CD4-positive, CD25-positive, alpha-beta regulatory T cell (primary cell): ENCODE results near the gene FOXP3. TPM values are rescaled to one million over a fixed set of nuclear protein-coding genes. Genes with fewer than 3 reads are reported as not detected.

Source experiments
- ATAC-seq, 2 donors: fragments of 150-1000 bp; cut with Tn5 transposase; one replicate each; pipeline ENCODE4 v1.10.0; 2021; ENCODE audit warnings: low read depth in 2 of 2, moderate number of reproducible peaks in 2 of 2, moderate library complexity in 1 of 2
- DNase-seq, 3 donors: peaks; one replicate each; pipeline versions ENCODE4 v3.0.0 to v3.0.0-alpha.2; 2012 to 2022; ENCODE audit warnings: mixed read lengths in 1 of 3
- H3K27ac ChIP-seq: one replicate; pipeline ENCODE4 v1.7.0; 2013; ENCODE audit warnings: mild to moderate bottlenecking, low read length; ENCODE audit not compliant: insufficient read depth, poor library complexity, severe bottlenecking
- H3K27me3 ChIP-seq: one replicate; pipeline ENCODE4 v1.7.0; 2013; ENCODE audit warnings: low read length; ENCODE audit not compliant: control insufficient read depth, insufficient read depth
- H3K36me3 ChIP-seq: one replicate; pipeline ENCODE4 v1.7.0; 2013; ENCODE audit warnings: mild to moderate bottlenecking, low read length, moderate library complexity; ENCODE audit not compliant: control insufficient read depth, insufficient read depth
- H3K4me1 ChIP-seq: 2 replicates; pipeline ENCODE4 v1.7.0; 2013; ENCODE audit warnings: mild to moderate bottlenecking, low read length; ENCODE audit not compliant: insufficient read depth, control insufficient read depth, poor library complexity, severe bottlenecking
- H3K4me3 ChIP-seq: one replicate; pipeline ENCODE4 v1.7.0; 2013; ENCODE audit warnings: low read depth, mild to moderate bottlenecking, low read length, moderate library complexity
- H3K9me3 ChIP-seq, 2 experiments: 1 replicate in 1 of 2; 2 replicates in 1 of 2; pipeline ENCODE4 v1.7.0; 2013; ENCODE audit warnings: low read length in 2 of 2, mild to moderate bottlenecking in 1 of 2, moderate library complexity in 1 of 2; ENCODE audit not compliant: control insufficient read depth in 2 of 2
- H3K27ac Mint-ChIP-seq, 3 donors: one replicate each; pipeline ENCODE4 v1.8.0; 2020 to 2022; ENCODE audit warnings: mild to moderate bottlenecking in 3 of 3, mixed read lengths in 3 of 3, moderate library complexity in 2 of 3
- H3K27me3 Mint-ChIP-seq: one replicate; pipeline ENCODE4 v1.8.0; 2022; ENCODE audit warnings: mild to moderate bottlenecking, mixed read lengths
- H3K36me3 Mint-ChIP-seq: one replicate; pipeline ENCODE4 v1.8.0; 2020; ENCODE audit warnings: mixed read lengths
- H3K4me1 Mint-ChIP-seq, 4 donors: one replicate each; pipeline ENCODE4 v1.8.0; 2020 to 2022; ENCODE audit warnings: mixed read lengths in 4 of 4, mild to moderate bottlenecking in 1 of 4
- H3K4me3 Mint-ChIP-seq, 4 donors: one replicate each; pipeline ENCODE4 v1.8.0; 2020 to 2022; ENCODE audit warnings: mild to moderate bottlenecking in 4 of 4, mixed read lengths in 4 of 4, moderate library complexity in 3 of 4
- H3K9me3 Mint-ChIP-seq, 7 donors: one replicate each; pipeline ENCODE4 v1.8.0; 2020 to 2022; ENCODE audit warnings: mixed read lengths in 7 of 7, mild to moderate bottlenecking in 3 of 7, moderate library complexity in 2 of 7
- polyA plus RNA-seq, 4 donors: library from polyadenylated mRNA; unstranded; fragments of 300-500 nt; fragmentation: Illumina TruSeq; gene quantifications; one replicate each; pipeline ENCODE4 v1.2.3, GENCODE V29; 2021
- total RNA-seq: library from RNA; stranded (reverse); gene quantifications from one replicate; pipeline ENCODE4 v1.2.3, GENCODE V29; 2022

FOXP3 gene
- total and polyA plus RNA-seq, 5 donors from 2014 or later: 154 to 198 (median 174) TPM

GRCh38 chrX:49238735-49239134 is 25.8 kb downstream of the FOXP3 start:
- no peaks in the 10 kb centered on the region for H3K36me3 Mint-ChIP-seq
- no peak overlapping the region for H3K4me3 ChIP-seq
- peaks cover 15% of the 10 kb centered on the region for H3K4me1 ChIP-seq
- no peak for DNase-seq
- peaks cover 10 to 40% (median 19%) of the 10 kb centered on the region in 4 donors for H3K4me1 Mint-ChIP-seq
- no peaks in the 10 kb centered on the region for H3K9me3 ChIP-seq
- H3K36me3 ChIP-seq: peaks cover 8% of the 10 kb centered on the region
- H3K27me3 ChIP-seq: no peaks in the 10 kb centered on the region
- H3K27ac Mint-ChIP-seq: peak overlapping the region in 1 of 3 donors; percentile 53
- ATAC-seq: no peak
- no peaks in the 10 kb centered on the region for H3K27me3 Mint-ChIP-seq
- H3K9me3 Mint-ChIP-seq: no peaks in the 10 kb centered on the region
- peak overlapping the region in 1 of 4 donors; percentile 87 for H3K4me3 Mint-ChIP-seq
- H3K27ac ChIP-seq: no peak overlapping the region

- Mint-ChIP-seq H3K4me1 (peaks cover 10 to 45% (median 19%) of the 10 kb centered on the region in 4 donors), H3K36me3 (no peaks in the 10 kb centered on the region), H3K27ac (peak overlapping the region in 2 of 3 donors; percentile 53 to 65), H3K27me3 (no peaks in the 10 kb centered on the region), H3K4me3 (peak overlapping the region; percentile 56 to 88 (median 72)), H3K9me3 (no peaks in the 10 kb centered on the region)
- DNase-seq (no peak), ATAC-seq (no peak)
- Histone ChIP-seq H3K9me3 (no peaks in the 10 kb centered on the region), H3K27me3 (no peaks in the 10 kb centered on the region), H3K27ac (peak overlapping the region; percentile 1), H3K36me3 (no peaks in the 10 kb centered on the region), H3K4me3 (peak overlapping the region; percentile 41), H3K4me1 (peaks cover 15% of the 10 kb centered on the region)
Observed at GRCh38 chrX:49237060-49237459, 27.4 kb downstream of the FOXP3 start.

GRCh38 chrX:49233887-49234555 is 30.5 kb downstream of the FOXP3 start:
- H3K4me1 Mint-ChIP-seq: peaks cover 8 to 49% (median 14%) of the 10 kb centered on the region in 4 donors
- H3K36me3 Mint-ChIP-seq: no peaks in the 10 kb centered on the region

GRCh38 chrX:49233176-49233575 is 31.3 kb downstream of the FOXP3 start, which contains the start of gene CACNA1F:
CACNA1F (minus strand) TSS chrX:49233340; CDS start chrX:49233309, 31 bp downstream.
- H3K27me3 ChIP-seq: no peaks in the 10 kb centered on the region
- H3K4me1 ChIP-seq: peaks cover 24% of the 10 kb centered on the region
- Mint-ChIP-seq H3K9me3 (no peaks in the 10 kb centered on the region), H3K4me3 (peak within 1 kb of the TSS in 3 of 4 donors; percentile 22 to 86 (median 71)), H3K4me1 (peaks cover 8 to 43% (median 14%) of the 10 kb centered on the region in 4 donors), H3K27me3 (no peaks in the 10 kb centered on the region), H3K27ac (no peak within 1 kb of the TSS), H3K36me3 (no peaks in the 10 kb centered on the region)
- H3K36me3 ChIP-seq: no peaks in the 10 kb centered on the region
- no peak for ATAC-seq
- H3K27ac ChIP-seq: no peak within 1 kb of the TSS
- no peaks in the 10 kb centered on the region for H3K9me3 ChIP-seq
- H3K4me3 ChIP-seq: no peak within 1 kb of the TSS
- DNase-seq: no peak

More at GRCh38 chrX:49233887-49234555, 30.5 kb downstream of the FOXP3 start:
- H3K9me3 Mint-ChIP-seq: no peaks in the 10 kb centered on the region
- H3K27ac Mint-ChIP-seq: no peak overlapping the region
- peak overlapping the region in 1 of 4 donors; percentile 48 for H3K4me3 Mint-ChIP-seq
- H3K27me3 ChIP-seq: no peaks in the 10 kb centered on the region
- peaks cover 24% of the 10 kb centered on the region for H3K4me1 ChIP-seq
- no peak overlapping the region for H3K4me3 ChIP-seq
- no peaks in the 10 kb centered on the region for H3K27me3 Mint-ChIP-seq
- no peak for DNase-seq
- H3K36me3 ChIP-seq: no peaks in the 10 kb centered on the region
- H3K9me3 ChIP-seq: no peaks in the 10 kb centered on the region
- ATAC-seq: no peak
- H3K27ac ChIP-seq: no peak overlapping the region

- H3K27ac ChIP-seq: no peak overlapping the region
- H3K9me3 ChIP-seq: no peaks in the 10 kb centered on the region
- Mint-ChIP-seq H3K27ac (no peak overlapping the region), H3K27me3 (no peaks in the 10 kb centered on the region), H3K4me3 (peak overlapping the region in 2 of 4 donors; percentile 71 to 86), H3K4me1 (peaks cover 8 to 43% (median 14%) of the 10 kb centered on the region in 4 donors), H3K9me3 (no peaks in the 10 kb centered on the region), H3K36me3 (no peaks in the 10 kb centered on the region)
- DNase-seq: no peak
- H3K36me3 ChIP-seq: no peaks in the 10 kb centered on the region
- no peak for ATAC-seq
- no peak overlapping the region for H3K4me3 ChIP-seq
- no peaks in the 10 kb centered on the region for H3K27me3 ChIP-seq
- H3K4me1 ChIP-seq: peaks cover 24% of the 10 kb centered on the region
Observed at GRCh38 chrX:49232525-49232924, 32.0 kb downstream of the FOXP3 start.

- no peaks in the 10 kb centered on the region for H3K36me3 ChIP-seq
- H3K4me3 Mint-ChIP-seq: peak overlapping the region; percentile 69 to 86 (median 78)
- H3K27ac Mint-ChIP-seq: peak overlapping the region in 2 of 3 donors; percentile 67 to 76
- H3K27ac ChIP-seq: peak overlapping the region; percentile 61
- H3K4me1 ChIP-seq: peaks cover 14% of the 10 kb centered on the region
- DNase-seq: no peak
- no peaks in the 10 kb centered on the region for H3K27me3 ChIP-seq
- H3K36me3 Mint-ChIP-seq: no peaks in the 10 kb centered on the region
- H3K27me3 Mint-ChIP-seq: no peaks in the 10 kb centered on the region
- H3K9me3 ChIP-seq: no peaks in the 10 kb centered on the region
- H3K4me3 ChIP-seq: no peak overlapping the region
- no peaks in the 10 kb centered on the region for H3K9me3 Mint-ChIP-seq
- H3K4me1 Mint-ChIP-seq: peaks cover 2 to 32% (median 7%) of the 10 kb centered on the region in 4 donors
- no peak for ATAC-seq
Observed at GRCh38 chrX:49231333-49232000, 33.0 kb downstream of the FOXP3 start.

- peak overlapping the region; percentile 74 to 87 (median 84) for H3K4me3 Mint-ChIP-seq
Observed at GRCh38 chrX:49230500-49231232, 33.8 kb downstream of the FOXP3 start.

More at GRCh38 chrX:49230500-49231232, 33.8 kb downstream of the FOXP3 start:
- Histone ChIP-seq H3K4me3 (no peak overlapping the region), H3K9me3 (no peaks in the 10 kb centered on the region), H3K27me3 (no peaks in the 10 kb centered on the region), H3K4me1 (peaks cover 9% of the 10 kb centered on the region), H3K36me3 (no peaks in the 10 kb centered on the region), H3K27ac (peak overlapping the region; percentile 61)
- DNase-seq (peak; percentile 34 to 71 (median 51)), ATAC-seq (peak; percentile 52 to 57)
- Mint-ChIP-seq H3K4me1 (peaks cover 2 to 28% (median 6%) of the 10 kb centered on the region in 4 donors), H3K36me3 (no peaks in the 10 kb centered on the region), H3K27ac (peak overlapping the region; percentile 76 to 88 (median 85)), H3K27me3 (no peaks in the 10 kb centered on the region), H3K9me3 (no peaks in the 10 kb centered on the region)
